GM21576 (cell line): ENCODE measurements around the gene PAX8.

Source experiments
- ATAC-seq: cut with Tn5 transposase; IDR thresholded peaks from one replicate; pipeline ENCODE4 v1.9.1; 2021; ENCODE audit warnings: mild to moderate bottlenecking, moderate library complexity; ENCODE audit not compliant: unreplicated experiment

The PAX8 gene

DNA sequence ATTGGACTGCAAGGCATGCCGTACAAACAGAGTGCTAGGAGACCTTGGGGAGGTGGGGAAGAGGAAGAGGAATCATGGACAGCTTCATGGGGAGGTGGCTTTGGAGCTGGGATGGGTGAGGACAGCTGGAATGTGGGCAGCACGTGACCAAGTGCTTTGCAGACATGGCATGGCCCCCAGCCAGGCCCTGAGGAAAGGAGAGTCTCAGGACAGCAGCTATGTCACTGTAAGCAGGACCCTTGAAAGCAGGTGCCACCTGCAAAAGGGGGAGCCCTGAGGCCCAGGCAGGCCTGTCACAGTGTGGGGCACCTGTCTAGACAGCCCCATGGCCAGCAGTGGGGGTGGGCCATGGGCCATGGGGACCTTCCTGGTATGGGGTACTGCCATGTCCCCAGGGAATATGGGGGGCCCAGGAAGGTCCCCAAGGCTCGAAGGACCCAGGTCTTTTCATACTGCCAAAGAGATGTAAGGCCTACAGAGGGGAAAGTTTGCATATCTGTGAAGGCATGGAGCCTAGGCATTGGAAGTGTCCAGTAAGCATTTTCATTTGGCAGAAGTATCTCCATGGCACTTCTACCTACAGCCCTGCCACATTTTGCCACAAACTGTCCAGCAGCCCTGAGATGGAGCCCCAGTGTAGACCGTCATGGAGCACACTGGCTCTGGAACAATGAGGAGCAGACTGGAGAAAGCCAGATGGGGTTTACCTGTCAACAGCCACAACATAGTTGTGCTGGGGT, 9.9 kb downstream of the PAX8 start:
- no peak for ATAC-seq

GRCh38 chr2:113266431-113266830, 12.3 kb downstream of the PAX8 start:
- ATAC-seq, result no peak

GRCh38 chr2:113264713-113265403, 13.9 kb downstream of the PAX8 start:
- no peak for ATAC-seq

- ATAC-seq, result no peak
Measured at GRCh38 chr2:113263546-113263945, 15.2 kb downstream of the PAX8 start.

GRCh38 chr2:113260991-113261390, 17.7 kb downstream of the PAX8 start:
- no peak for ATAC-seq

GRCh38 chr2:113258471-113259147, 20.1 kb downstream of the PAX8 start:
- no peak for ATAC-seq

DNA sequence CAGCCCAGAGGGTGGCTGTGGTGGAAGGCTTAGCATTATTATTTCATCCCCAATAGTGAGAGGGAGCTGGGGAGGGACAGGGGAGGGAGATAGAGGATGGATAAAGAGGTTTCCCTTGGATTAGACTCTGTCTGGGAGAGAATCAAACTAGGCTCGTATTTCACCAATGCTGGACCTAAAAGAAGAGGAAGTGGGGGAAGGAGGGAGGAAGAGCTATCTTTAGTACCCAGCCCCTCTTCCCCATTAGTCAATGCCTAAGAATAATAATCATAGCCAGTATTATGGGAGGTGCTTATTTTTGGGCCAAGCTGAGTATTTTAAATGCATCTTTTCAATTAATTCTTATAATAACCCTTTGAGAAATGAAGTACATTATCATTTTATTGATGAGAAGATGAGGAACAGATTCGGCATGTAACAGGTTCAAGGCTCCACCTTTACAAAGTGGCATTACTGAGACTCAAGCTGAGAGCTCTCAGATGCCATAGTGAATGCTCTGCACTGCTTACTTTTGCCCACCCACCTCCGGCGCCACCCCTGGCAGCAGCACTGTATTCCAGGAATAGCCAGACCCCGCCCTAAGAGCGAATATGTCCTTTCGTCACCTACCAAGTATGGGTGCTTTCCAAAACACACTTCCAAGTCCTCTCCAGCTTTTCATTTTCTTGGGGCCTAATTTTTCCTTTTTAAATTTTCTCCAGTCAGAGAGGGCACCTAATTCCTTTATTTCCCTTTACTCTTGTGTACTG, 21.0 kb downstream of the PAX8 start:
- no peak for ATAC-seq

- ATAC-seq, result no peak
Measured at GRCh38 chr2:113255140-113256070, 23.3 kb downstream of the PAX8 start.

DNA sequence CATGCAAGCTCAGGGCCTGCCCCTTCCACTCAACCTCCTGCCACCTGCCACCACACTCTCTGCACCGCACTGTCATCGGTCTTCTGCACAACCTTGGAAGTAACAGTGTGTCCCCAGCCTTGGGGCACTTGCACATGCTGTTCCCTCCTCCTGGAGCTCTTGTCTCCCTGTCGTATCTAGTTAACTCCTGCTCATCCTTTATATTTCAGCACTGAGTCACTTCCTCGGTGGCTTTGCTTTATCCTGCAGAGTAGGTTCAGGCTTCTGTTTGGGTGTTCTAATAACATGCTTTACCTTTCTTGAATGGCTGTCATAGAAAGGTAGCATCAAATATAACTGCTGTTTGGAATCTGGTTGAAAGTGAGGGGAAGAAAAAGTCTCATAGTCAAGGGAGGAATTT, 25.3 kb downstream of the PAX8 start:
- no peak for ATAC-seq

DNA sequence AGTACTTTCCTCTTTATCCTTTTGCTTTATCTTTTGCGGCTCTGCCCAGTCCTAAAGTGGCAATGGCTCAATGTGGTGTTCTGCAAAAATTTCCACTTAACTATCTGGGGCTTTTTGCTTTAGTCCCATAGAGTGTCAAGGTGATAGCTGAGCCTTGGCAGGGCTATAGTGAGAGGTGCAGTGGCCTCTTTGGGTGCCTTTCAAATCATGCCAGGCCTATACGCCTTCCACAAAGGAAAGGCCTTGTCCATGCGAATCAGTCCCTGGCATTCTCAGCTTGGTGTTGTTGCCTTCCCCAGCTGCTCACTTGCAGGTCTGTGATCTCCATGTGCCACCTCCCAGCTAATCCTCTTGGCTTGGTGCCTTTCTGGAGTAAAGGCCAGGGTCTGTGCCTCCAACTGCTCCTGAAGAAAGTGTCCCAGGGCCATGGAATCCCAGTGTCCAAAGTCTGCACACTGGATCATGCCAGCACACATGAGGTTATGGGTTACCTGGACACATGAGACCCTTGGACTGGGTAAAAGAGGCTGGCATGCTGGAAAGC, 26.6 kb downstream of the PAX8 start:
- ATAC-seq, result no peak

GRCh38 chr2:113251118-113251517, 27.6 kb downstream of the PAX8 start:
- ATAC-seq, result no peak

- ATAC-seq, result no peak
Measured at GRCh38 chr2:113248997-113249770, 29.5 kb downstream of the PAX8 start.

- ATAC-seq, result no peak
Measured at GRCh38 chr2:113246606-113247005, 32.1 kb downstream of the PAX8 start.

DNA sequence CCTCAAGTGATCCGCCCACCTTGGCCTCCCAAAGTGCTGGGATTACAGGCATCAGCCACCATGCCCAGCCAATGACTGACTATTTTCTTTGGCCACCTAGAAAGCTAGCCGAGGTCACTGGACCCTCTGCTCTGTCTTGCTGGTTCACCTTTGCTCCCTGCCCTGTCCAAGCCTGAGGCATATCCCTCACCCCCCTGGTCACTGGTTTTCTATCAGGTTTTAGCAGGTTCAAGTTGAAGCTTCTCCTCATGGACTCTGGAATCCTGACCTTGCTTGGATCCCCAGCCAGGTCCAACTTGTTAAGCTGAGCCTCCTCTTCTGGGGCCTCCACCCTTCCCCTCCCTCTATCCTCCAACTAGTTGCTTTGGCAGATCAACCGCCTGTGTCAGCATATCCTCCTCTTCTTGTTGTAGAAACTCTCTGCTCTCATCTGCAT, 33.4 kb downstream of the PAX8 start:
- ATAC-seq, result no peak

GRCh38 chr2:113242327-113242726, 36.4 kb downstream of the PAX8 start:
- ATAC-seq, result no peak

- ATAC-seq, result no peak
Measured at GRCh38 chr2:113240915-113241911, 37.5 kb downstream of the PAX8 start.

- no peak for ATAC-seq
Measured at GRCh38 chr2:113240150-113240914, 38.4 kb downstream of the PAX8 start.
